HepG2 (cell line): ENCODE measurements around the gene PRADC1. TPM values are rescaled to one million over a fixed set of nuclear protein-coding genes. Genes with fewer than 3 reads are reported as not detected.

Source experiments
- ELF1 ChIP-seq: sonication (generic); formaldehyde crosslinking; IDR thresholded peaks from 2 replicates; pipeline ENCODE4 v1.4.0; 2020; ENCODE audit warnings: missing genetic modification reagents
- PAF1 ChIP-seq: IDR thresholded peaks from 2 replicates; pipeline ENCODE4 v1.6.1; 2016; ENCODE audit warnings: missing genetic modification reagents, missing compliant biosample characterization
- RARG ChIP-seq: sonication (generic); formaldehyde crosslinking; IDR thresholded peaks from 2 replicates; pipeline ENCODE4 v1.4.0; 2020; ENCODE audit warnings: low read depth, mild to moderate bottlenecking, missing genetic modification reagents
- SMAD9 ChIP-seq: sonication (generic); formaldehyde crosslinking; IDR thresholded peaks from 2 replicates; pipeline ENCODE4 v1.5.1; 2020; ENCODE audit warnings: mild to moderate bottlenecking, missing genetic modification reagents
- TBX2 ChIP-seq: sonication (generic); formaldehyde crosslinking; IDR thresholded peaks from 2 replicates; pipeline ENCODE4 v1.5.0; 2020; ENCODE audit warnings: missing genetic modification reagents, mild to moderate bottlenecking, borderline replicate concordance
- ZKSCAN1 ChIP-seq: fragments of 150-350 bp; IDR thresholded peaks from 2 replicates; pipeline ENCODE4 v1.6.1; 2014; ENCODE audit warnings: low read length
- ZNF121 ChIP-seq: sonication (generic); formaldehyde crosslinking; IDR thresholded peaks from 2 replicates; pipeline ENCODE4 v1.5.0; 2020; ENCODE audit warnings: mild to moderate bottlenecking, missing genetic modification reagents
- ZNF136 ChIP-seq: sonication (generic); formaldehyde crosslinking; IDR thresholded peaks from 2 replicates; pipeline ENCODE4 v1.8.1; 2022; ENCODE audit warnings: low read depth, mild to moderate bottlenecking, moderate library complexity, missing genetic modification reagents
- ZNF251 ChIP-seq: sonication (generic); formaldehyde crosslinking; IDR thresholded peaks from 2 replicates; pipeline ENCODE4 v1.9.0; 2021; ENCODE audit warnings: mild to moderate bottlenecking, missing genetic modification reagents
- ZNF33B ChIP-seq: sonication (generic); formaldehyde crosslinking; IDR thresholded peaks from 2 replicates; pipeline ENCODE4 v1.5.1; 2020; ENCODE audit warnings: mild to moderate bottlenecking, missing genetic modification reagents
- ZNF547 ChIP-seq: sonication (generic); formaldehyde crosslinking; IDR thresholded peaks from 2 replicates; pipeline ENCODE4 v1.5.1; 2020; ENCODE audit warnings: mild to moderate bottlenecking, missing genetic modification reagents
- ZNF570 ChIP-seq: sonication (generic); formaldehyde crosslinking; IDR thresholded peaks from 2 replicates; pipeline ENCODE4 v1.4.0; 2020; ENCODE audit warnings: mild to moderate bottlenecking, missing genetic modification reagents, borderline replicate concordance
- ZNF605 ChIP-seq: sonication (generic); formaldehyde crosslinking; IDR thresholded peaks from 2 replicates; pipeline ENCODE4 v1.8.0; 2022; ENCODE audit warnings: mild to moderate bottlenecking, missing genetic modification reagents
- ZNF607 ChIP-seq: sonication (generic); formaldehyde crosslinking; IDR thresholded peaks from 2 replicates; pipeline ENCODE4 v1.5.1; 2020; ENCODE audit warnings: missing genetic modification reagents, mild to moderate bottlenecking, borderline replicate concordance
- ZNF747 ChIP-seq: sonication (generic); formaldehyde crosslinking; IDR thresholded peaks from 2 replicates; pipeline ENCODE4 v1.8.1; 2023; ENCODE audit warnings: missing genetic modification reagents, mild to moderate bottlenecking, borderline replicate concordance
- ZNF790 ChIP-seq: sonication (generic); formaldehyde crosslinking; IDR thresholded peaks from 2 replicates; pipeline ENCODE4 v1.8.0; 2022; ENCODE audit warnings: missing genetic modification reagents, mild to moderate bottlenecking, borderline replicate concordance
- polyA plus RNA-seq, 8 experiments: library from polyadenylated mRNA; depleted of rRNA in 3 of 8; stranded (reverse) in 7 of 8; unstranded in 1 of 8; fragments of >200 nt; fragmentation: Illumina TruSeq in 4 of 8; extraction: Trizol in 4 of 8; gene quantifications; 2 replicates each; pipeline versions ENCODE4 v1.2.1 to v1.2.3, GENCODE V29; 2011 to 2016; ENCODE audit warnings: low read depth in 4 of 8, missing spikeins in 1 of 8, mixed read lengths in 1 of 8; ENCODE audit not compliant: insufficient read depth in 1 of 8
- total RNA-seq, 5 experiments: library from RNA; depleted of rRNA; stranded (reverse); fragments of >200 nt; fragmentation: Illumina TruSeq; extraction: Trizol; gene quantifications; 2 replicates each; pipeline ENCODE4 v1.2.3, GENCODE V29; 2016; ENCODE audit warnings: low read depth in 1 of 5
- TF ChIP-seq, protein P1 (sequence below): sonication (generic); IDR thresholded peaks from 2 replicates; pipeline ENCODE4 v1.6.1; 2016; ENCODE audit warnings: low read depth, borderline replicate concordance
- TF ChIP-seq, protein P2 (sequence below): sonication (generic); formaldehyde crosslinking; conservative IDR thresholded peaks from 2 replicates; pipeline ENCODE4 v1.8.0; 2022; ENCODE audit warnings: missing genetic modification reagents
- TF ChIP-seq, protein P3 (sequence below), 2 experiments: fragments of 450-650 bp in 1 of 2; sonication (generic) in 1 of 2; formaldehyde crosslinking in 1 of 2; IDR thresholded peaks; 2 replicates each; pipeline versions ENCODE4 v1.6.1 to v1.8.0; 2016 to 2022; ENCODE audit warnings: antibody characterized with exemption in 1 of 2, mild to moderate bottlenecking in 1 of 2, missing genetic modification reagents in 1 of 2

The PRADC1 gene
- total and polyA plus RNA-seq, 2 of the 13 experiments (the other 11 are each of a cell fraction or from before 2014, with no cell fraction given): 12.1 to 37.2 TPM

DNA sequence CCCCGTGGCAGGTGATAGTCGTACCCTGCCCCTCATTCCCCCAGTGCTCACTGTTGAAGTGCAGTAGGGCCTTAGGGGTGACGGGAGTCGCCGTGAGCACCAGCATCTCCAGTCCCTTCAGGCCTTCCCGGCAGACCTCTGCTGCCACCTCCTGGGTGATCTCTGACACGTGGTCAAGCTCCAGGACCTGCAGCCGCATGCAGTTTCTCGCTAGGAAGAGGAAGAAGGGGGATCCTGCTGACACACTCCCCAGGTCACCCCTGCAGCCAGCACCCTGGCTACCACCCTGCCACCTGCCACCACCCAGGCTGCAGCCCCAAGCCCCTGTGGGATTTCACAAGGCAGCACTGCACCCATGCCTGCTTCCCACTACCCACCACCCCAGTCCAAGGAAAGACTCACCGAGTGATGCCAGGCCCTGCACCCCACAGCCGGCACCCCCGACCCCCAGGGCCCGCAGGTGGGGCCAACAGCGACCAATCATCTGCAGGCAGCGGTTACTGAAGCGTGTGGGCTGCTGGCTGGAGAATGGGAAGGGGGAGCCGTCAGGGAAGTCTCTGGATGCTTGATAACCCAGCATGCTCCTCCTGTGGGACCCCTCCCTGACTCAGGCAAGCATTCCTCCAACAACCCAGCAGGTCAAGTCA is 27.4 kb upstream of the PRADC1 start (continued):
- TF ChIP-seq, protein P1, sequence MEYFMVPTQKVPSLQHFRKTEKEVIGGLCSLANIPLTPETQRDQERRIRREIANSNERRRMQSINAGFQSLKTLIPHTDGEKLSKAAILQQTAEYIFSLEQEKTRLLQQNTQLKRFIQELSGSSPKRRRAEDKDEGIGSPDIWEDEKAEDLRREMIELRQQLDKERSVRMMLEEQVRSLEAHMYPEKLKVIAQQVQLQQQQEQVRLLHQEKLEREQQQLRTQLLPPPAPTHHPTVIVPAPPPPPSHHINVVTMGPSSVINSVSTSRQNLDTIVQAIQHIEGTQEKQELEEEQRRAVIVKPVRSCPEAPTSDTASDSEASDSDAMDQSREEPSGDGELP: no peak
- TF ChIP-seq ZNF747 (CRISPR knock-in tag): no peak
- TF ChIP-seq ZNF121 (CRISPR knock-in tag): no peak
- no peak for TF ChIP-seq ZNF33B (CRISPR knock-in tag)
- TF ChIP-seq ZNF136 (CRISPR knock-in tag): no peak
- TF ChIP-seq ZNF570: no peak
- TF ChIP-seq, protein P2, sequence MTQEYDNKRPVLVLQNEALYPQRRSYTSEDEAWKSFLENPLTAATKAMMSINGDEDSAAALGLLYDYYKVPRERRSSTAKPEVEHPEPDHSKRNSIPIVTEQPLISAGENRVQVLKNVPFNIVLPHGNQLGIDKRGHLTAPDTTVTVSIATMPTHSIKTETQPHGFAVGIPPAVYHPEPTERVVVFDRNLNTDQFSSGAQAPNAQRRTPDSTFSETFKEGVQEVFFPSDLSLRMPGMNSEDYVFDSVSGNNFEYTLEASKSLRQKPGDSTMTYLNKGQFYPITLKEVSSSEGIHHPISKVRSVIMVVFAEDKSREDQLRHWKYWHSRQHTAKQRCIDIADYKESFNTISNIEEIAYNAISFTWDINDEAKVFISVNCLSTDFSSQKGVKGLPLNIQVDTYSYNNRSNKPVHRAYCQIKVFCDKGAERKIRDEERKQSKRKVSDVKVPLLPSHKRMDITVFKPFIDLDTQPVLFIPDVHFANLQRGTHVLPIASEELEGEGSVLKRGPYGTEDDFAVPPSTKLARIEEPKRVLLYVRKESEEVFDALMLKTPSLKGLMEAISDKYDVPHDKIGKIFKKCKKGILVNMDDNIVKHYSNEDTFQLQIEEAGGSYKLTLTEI (CRISPR knock-in tag): no peak
- TF ChIP-seq ZNF607: no peak
- no peak for TF ChIP-seq ZNF547 (CRISPR knock-in tag)
- 0 out of 2 replicates have a peak, but pooled peaks have one; percentile 15 for TF ChIP-seq TBX2 (CRISPR knock-in tag)
- no peak for TF ChIP-seq ZNF251 (CRISPR knock-in tag)
- no peak for TF ChIP-seq ZNF790
- no peak for TF ChIP-seq ZKSCAN1
- no peak for TF ChIP-seq PAF1 (CRISPR knock-in tag)
- no peak for TF ChIP-seq ZNF605 (CRISPR knock-in tag)
- TF ChIP-seq SMAD9 (CRISPR knock-in tag): no peak
- TF ChIP-seq, protein P3, sequence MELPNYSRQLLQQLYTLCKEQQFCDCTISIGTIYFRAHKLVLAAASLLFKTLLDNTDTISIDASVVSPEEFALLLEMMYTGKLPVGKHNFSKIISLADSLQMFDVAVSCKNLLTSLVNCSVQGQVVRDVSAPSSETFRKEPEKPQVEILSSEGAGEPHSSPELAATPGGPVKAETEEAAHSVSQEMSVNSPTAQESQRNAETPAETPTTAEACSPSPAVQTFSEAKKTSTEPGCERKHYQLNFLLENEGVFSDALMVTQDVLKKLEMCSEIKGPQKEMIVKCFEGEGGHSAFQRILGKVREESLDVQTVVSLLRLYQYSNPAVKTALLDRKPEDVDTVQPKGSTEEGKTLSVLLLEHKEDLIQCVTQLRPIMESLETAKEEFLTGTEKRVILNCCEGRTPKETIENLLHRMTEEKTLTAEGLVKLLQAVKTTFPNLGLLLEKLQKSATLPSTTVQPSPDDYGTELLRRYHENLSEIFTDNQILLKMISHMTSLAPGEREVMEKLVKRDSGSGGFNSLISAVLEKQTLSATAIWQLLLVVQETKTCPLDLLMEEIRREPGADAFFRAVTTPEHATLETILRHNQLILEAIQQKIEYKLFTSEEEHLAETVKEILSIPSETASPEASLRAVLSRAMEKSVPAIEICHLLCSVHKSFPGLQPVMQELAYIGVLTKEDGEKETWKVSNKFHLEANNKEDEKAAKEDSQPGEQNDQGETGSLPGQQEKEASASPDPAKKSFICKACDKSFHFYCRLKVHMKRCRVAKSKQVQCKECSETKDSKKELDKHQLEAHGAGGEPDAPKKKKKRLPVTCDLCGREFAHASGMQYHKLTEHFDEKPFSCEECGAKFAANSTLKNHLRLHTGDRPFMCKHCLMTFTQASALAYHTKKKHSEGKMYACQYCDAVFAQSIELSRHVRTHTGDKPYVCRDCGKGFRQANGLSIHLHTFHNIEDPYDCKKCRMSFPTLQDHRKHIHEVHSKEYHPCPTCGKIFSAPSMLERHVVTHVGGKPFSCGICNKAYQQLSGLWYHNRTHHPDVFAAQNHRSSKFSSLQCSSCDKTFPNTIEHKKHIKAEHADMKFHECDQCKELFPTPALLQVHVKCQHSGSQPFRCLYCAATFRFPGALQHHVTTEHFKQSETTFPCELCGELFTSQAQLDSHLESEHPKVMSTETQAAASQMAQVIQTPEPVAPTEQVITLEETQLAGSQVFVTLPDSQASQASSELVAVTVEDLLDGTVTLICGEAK (IDR thresholded peaks at IDR 0.05): no peak
- TF ChIP-seq, protein P3 (CRISPR knock-in tag; IDR thresholded peaks at IDR 0.05): no peak
- no peak for TF ChIP-seq RARG (CRISPR knock-in tag)
- TF ChIP-seq ELF1 (CRISPR knock-in tag): peak; percentile 38; the same call in 1 of the 2 replicates
